ENCODE results near the gene SMARCA4.

SMARCA4 gene

DNA sequence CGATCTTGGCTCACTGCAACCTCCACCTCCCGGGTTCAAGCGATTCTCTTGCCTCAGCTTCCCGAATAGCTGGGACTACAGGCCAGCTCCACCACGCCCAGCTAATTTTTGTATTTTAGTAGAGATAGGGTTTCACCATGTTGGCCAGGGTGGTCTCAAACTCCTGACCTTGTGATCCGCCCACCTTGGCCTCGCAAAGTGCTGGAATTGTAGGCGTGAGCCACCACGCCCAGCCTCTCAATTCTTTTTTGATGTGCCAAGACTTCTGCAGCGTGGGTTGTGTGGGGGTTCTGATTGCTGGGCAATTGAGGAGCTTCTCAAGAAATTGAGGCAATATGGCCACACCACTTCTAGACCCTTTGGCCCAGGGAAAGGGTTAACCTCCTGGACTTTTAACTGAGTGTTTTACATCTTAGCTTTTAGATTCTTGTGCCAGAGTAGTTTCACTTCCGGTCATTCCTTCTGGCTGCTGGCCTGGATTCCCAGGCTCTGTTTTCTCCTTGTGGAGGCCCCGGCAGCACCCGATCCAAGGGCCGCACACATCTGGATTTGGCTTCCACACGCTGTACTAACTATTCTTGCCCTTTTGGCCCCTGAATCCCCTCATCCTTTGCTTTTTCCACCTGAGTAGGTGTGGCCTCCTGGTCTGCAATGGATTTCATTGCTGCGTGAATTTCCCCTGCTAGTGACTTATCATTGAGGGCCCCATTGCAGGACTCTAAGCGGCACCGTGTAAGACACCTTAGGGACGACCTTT, 14.7 kb downstream of the SMARCA4 start:
- DNase-seq (ENCODE audit: low spot score): no peak
- H3K36me3 ChIP-seq (replicated peaks in 1 of 2; ENCODE audit: control insufficient read depth in 2 of 2, insufficient read depth in 2 of 2, low read length in 2 of 2): peaks cover 11 to 66% of the 10 kb centered on the region in 2 donors
- no peak overlapping the region for H2BK120ac ChIP-seq (ENCODE audit: low read depth, low read length)
- no peak overlapping the region for H3K4ac ChIP-seq (ENCODE audit: low read length)
- peaks cover 8% of the 10 kb centered on the region for H3K79me1 ChIP-seq (ENCODE audit: low read depth, low read length)
- no peak overlapping the region for H2BK5ac ChIP-seq (ENCODE audit: low read length)
- peaks cover 2 to 23% of the 10 kb centered on the region in 2 donors for H3K9me3 ChIP-seq (replicated peaks in 1 of 2; ENCODE audit: control insufficient read depth in 2 of 2, insufficient read depth in 1 of 2, low read depth in 1 of 2, low read length in 2 of 2)
- H3K4me1 ChIP-seq (ENCODE audit: control insufficient read depth in 2 of 2, insufficient read depth in 1 of 2, low read depth in 1 of 2, low read length in 2 of 2): peaks cover 0 to 2% of the 10 kb centered on the region in 2 donors
- H3K27me3 ChIP-seq (ENCODE audit: control insufficient read depth in 3 of 3, insufficient read depth in 3 of 3, low read depth in 1 of 3, low read length in 3 of 3): no peaks in the 10 kb centered on the region
- H3K4me2 ChIP-seq (ENCODE audit: insufficient read depth, low read length, poor library complexity, severe bottlenecking): peak overlapping the region; percentile 3
- H3K4me3 ChIP-seq (ENCODE audit: low read length in 2 of 2): no peak overlapping the region
- H2AK5ac ChIP-seq (ENCODE audit: low read depth, low read length): no peak overlapping the region
- H3K9ac ChIP-seq (ENCODE audit: low read depth, low read length, poor library complexity): no peak overlapping the region
- no peak overlapping the region for H4K91ac ChIP-seq (ENCODE audit: low read depth, low read length, poor library complexity)
- no peak overlapping the region for H3K27ac ChIP-seq (replicated peaks; ENCODE audit: low read length)
- H4K8ac ChIP-seq (ENCODE audit: low read depth, low read length): no peak overlapping the region
- H2BK12ac ChIP-seq (ENCODE audit: low read length): no peak overlapping the region
- H2BK15ac ChIP-seq (ENCODE audit: low read length): no peak overlapping the region
- no peak overlapping the region for H3K18ac ChIP-seq (ENCODE audit: low read length)
- no peak overlapping the region for H3K14ac ChIP-seq (ENCODE audit: low read length)
- no peak overlapping the region for H2AFZ ChIP-seq (ENCODE audit: low read length)
- no CpG with 5 or more reads among the region's 19 CpGs for WGBS, 2 donors (ENCODE audit: extremely low coverage in 2 of 2, insufficient read length in 2 of 2, insufficient replicate concordance in 1 of 2)
- H3K23ac ChIP-seq (ENCODE audit: low read depth, low read length, poor library complexity): no peak overlapping the region

DNA sequence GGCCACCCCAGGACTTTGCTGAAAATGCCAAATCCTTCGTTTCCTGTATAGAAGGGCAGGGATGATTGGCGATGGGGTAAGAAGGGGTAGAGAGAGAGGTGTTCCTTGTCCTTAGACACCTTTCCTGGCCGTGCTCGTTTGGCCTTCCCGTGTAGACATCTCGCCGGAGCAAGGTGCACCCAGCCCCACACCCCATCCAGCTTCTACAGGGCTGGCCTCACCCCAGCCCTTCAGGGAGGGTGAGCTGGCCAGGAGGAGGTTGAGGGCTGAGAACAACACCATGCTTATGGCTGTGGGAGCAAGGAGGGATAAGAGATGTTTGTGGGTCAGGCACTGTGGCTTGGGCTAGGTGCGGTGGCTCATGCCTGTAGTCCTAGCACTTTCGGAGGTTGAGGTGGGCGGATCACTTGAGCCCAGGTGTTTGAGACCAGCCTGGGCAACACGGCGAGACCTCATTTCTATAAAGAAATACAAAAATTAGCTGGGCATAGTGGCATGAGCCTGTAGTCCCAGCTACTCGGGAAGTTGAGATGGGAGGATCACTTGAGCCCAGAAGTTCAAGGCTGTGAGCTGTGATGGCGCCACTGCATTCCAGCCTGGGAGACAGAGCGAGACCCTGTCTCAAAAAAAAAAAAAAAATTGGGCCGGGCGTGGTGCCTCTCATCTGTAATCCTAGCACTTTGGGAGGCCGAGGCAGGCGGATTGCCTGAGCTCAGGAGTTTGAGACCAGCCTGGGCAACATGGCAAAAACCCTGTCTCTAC, 15.5 kb downstream of the SMARCA4 start:
- no peak overlapping the region for H3K23ac ChIP-seq (ENCODE audit: low read depth, low read length, poor library complexity)
- H2BK15ac ChIP-seq (ENCODE audit: low read length): no peak overlapping the region
- no peak overlapping the region for H2AK5ac ChIP-seq (ENCODE audit: low read depth, low read length)
- WGBS, 2 donors (ENCODE audit: extremely low coverage in 2 of 2, insufficient read length in 2 of 2, insufficient replicate concordance in 1 of 2): no CpG with 5 or more reads among the region's 19 CpGs
- peak overlapping the region; percentile 24 for H3K9ac ChIP-seq (ENCODE audit: low read depth, low read length, poor library complexity)
- no peak overlapping the region for H2AFZ ChIP-seq (ENCODE audit: low read length)
- DNase-seq (ENCODE audit: low spot score): no peak
- H3K4me3 ChIP-seq (ENCODE audit: low read length in 2 of 2): no peak overlapping the region
- no peak overlapping the region for H3K4ac ChIP-seq (ENCODE audit: low read length)
- peaks cover 15 to 71% of the 10 kb centered on the region in 2 donors for H3K36me3 ChIP-seq (replicated peaks in 1 of 2; ENCODE audit: control insufficient read depth in 2 of 2, insufficient read depth in 2 of 2, low read length in 2 of 2)
- no peak overlapping the region for H2BK12ac ChIP-seq (ENCODE audit: low read length)
- H4K91ac ChIP-seq (ENCODE audit: low read depth, low read length, poor library complexity): no peak overlapping the region
- no peak overlapping the region for H4K8ac ChIP-seq (ENCODE audit: low read depth, low read length)
- no peak overlapping the region for H3K27ac ChIP-seq (replicated peaks; ENCODE audit: low read length)
- H3K79me1 ChIP-seq (ENCODE audit: low read depth, low read length): peaks cover 13% of the 10 kb centered on the region
- H2BK120ac ChIP-seq (ENCODE audit: low read depth, low read length): no peak overlapping the region
- peaks cover 0 to 2% of the 10 kb centered on the region in 2 donors for H3K4me1 ChIP-seq (ENCODE audit: control insufficient read depth in 2 of 2, insufficient read depth in 1 of 2, low read depth in 1 of 2, low read length in 2 of 2)
- no peak overlapping the region for H2BK5ac ChIP-seq (ENCODE audit: low read length)
- H3K4me2 ChIP-seq (ENCODE audit: insufficient read depth, low read length, poor library complexity, severe bottlenecking): no peak overlapping the region
- H3K14ac ChIP-seq (ENCODE audit: low read length): peak overlapping the region; percentile 91
- H3K18ac ChIP-seq (ENCODE audit: low read length): no peak overlapping the region
- peaks cover 2 to 23% of the 10 kb centered on the region in 2 donors for H3K9me3 ChIP-seq (replicated peaks in 1 of 2; ENCODE audit: control insufficient read depth in 2 of 2, insufficient read depth in 1 of 2, low read depth in 1 of 2, low read length in 2 of 2)
- no peaks in the 10 kb centered on the region for H3K27me3 ChIP-seq (ENCODE audit: control insufficient read depth in 3 of 3, insufficient read depth in 3 of 3, low read depth in 1 of 3, low read length in 3 of 3)

DNA sequence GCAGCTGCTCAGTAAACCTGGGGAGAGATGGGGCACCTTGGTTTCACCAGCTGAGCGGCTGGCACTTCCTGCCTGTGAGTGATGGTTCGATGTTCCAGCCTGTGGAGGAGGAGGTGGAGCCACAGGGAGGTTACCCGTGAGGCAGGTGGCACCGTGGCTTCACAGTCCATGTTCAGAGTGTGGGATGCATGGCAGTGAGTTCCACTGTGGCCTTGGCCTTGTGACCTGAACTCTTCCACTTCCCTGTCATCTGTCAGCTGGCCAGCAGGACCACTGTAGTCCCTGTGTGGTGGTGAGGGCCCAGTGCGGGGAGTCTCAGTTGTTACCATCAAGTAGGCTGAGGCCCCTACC, 16.9 kb downstream of the SMARCA4 start:
- Histone ChIP-seq H3K18ac (ENCODE audit: low read length) (no peak overlapping the region), H3K4me3 (ENCODE audit: low read length in 2 of 2) (peak overlapping the region in 1 of 2 donors; percentile 13), H3K9ac (ENCODE audit: low read depth, low read length, poor library complexity) (no peak overlapping the region), H2BK12ac (ENCODE audit: low read length) (no peak overlapping the region), H3K23ac (ENCODE audit: low read depth, low read length, poor library complexity) (no peak overlapping the region), H3K79me1 (ENCODE audit: low read depth, low read length) (peaks cover 16% of the 10 kb centered on the region), H2BK15ac (ENCODE audit: low read length) (no peak overlapping the region), H3K27me3 (ENCODE audit: control insufficient read depth in 3 of 3, insufficient read depth in 3 of 3, low read depth in 1 of 3, low read length in 3 of 3) (no peaks in the 10 kb centered on the region), H3K36me3 (replicated peaks in 1 of 2; ENCODE audit: control insufficient read depth in 2 of 2, insufficient read depth in 2 of 2, low read length in 2 of 2) (peaks cover 15 to 72% of the 10 kb centered on the region in 2 donors), H3K4me2 (ENCODE audit: insufficient read depth, low read length, poor library complexity, severe bottlenecking) (no peak overlapping the region), H2BK120ac (ENCODE audit: low read depth, low read length) (no peak overlapping the region), H2BK5ac (ENCODE audit: low read length) (no peak overlapping the region), H4K91ac (ENCODE audit: low read depth, low read length, poor library complexity) (no peak overlapping the region), H2AK5ac (ENCODE audit: low read depth, low read length) (no peak overlapping the region), H3K4me1 (ENCODE audit: control insufficient read depth in 2 of 2, insufficient read depth in 1 of 2, low read depth in 1 of 2, low read length in 2 of 2) (peaks cover 0 to 2% of the 10 kb centered on the region in 2 donors), H2AFZ (ENCODE audit: low read length) (no peak overlapping the region), H3K27ac (replicated peaks; ENCODE audit: low read length) (no peak overlapping the region), H4K8ac (ENCODE audit: low read depth, low read length) (no peak overlapping the region), H3K4ac (ENCODE audit: low read length) (no peak overlapping the region), H3K14ac (ENCODE audit: low read length) (no peak overlapping the region), H3K9me3 (replicated peaks in 1 of 2; ENCODE audit: control insufficient read depth in 2 of 2, insufficient read depth in 1 of 2, low read depth in 1 of 2, low read length in 2 of 2) (peaks cover 2 to 18% of the 10 kb centered on the region in 2 donors)
- no CpG with 5 or more reads among the region's 5 CpGs for WGBS, 2 donors (ENCODE audit: extremely low coverage in 2 of 2, insufficient read length in 2 of 2, insufficient replicate concordance in 1 of 2)
- DNase-seq (ENCODE audit: low spot score): no peak

DNA sequence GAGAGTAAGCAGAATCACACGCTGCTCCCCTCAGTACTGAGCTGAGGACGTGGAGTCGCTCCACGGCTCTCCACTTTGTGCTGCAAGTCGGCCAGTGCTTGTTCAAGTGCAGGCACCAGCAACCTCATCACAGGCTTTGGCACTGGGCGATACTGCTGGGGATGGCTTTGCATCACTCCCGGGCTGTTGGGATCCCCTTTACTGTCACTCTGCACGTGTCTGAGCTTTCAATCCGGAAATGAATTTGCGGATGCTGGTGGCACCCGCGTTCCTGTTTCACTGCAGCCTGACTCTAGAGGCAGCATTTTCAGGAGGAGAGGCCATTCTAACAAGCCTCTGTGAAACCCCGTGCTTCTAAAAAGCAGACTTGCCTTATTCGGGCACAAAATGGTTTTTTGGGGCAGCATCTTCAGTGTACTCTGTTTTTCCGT, 19.1 kb downstream of the SMARCA4 start:
- Histone ChIP-seq H3K79me1 (ENCODE audit: low read depth, low read length) (peaks cover 21% of the 10 kb centered on the region), H3K4me2 (ENCODE audit: insufficient read depth, low read length, poor library complexity, severe bottlenecking) (no peak overlapping the region), H2BK15ac (ENCODE audit: low read length) (no peak overlapping the region), H3K4me1 (ENCODE audit: control insufficient read depth in 2 of 2, insufficient read depth in 1 of 2, low read depth in 1 of 2, low read length in 2 of 2) (peaks cover 0 to 2% of the 10 kb centered on the region in 2 donors), H3K18ac (ENCODE audit: low read length) (no peak overlapping the region), H2AFZ (ENCODE audit: low read length) (no peak overlapping the region), H4K91ac (ENCODE audit: low read depth, low read length, poor library complexity) (no peak overlapping the region), H2BK120ac (ENCODE audit: low read depth, low read length) (no peak overlapping the region), H3K14ac (ENCODE audit: low read length) (no peak overlapping the region), H3K27ac (replicated peaks; ENCODE audit: low read length) (no peak overlapping the region), H3K4ac (ENCODE audit: low read length) (no peak overlapping the region), H3K9ac (ENCODE audit: low read depth, low read length, poor library complexity) (peak overlapping the region; percentile 46), H4K8ac (ENCODE audit: low read depth, low read length) (no peak overlapping the region), H3K9me3 (replicated peaks in 1 of 2; ENCODE audit: control insufficient read depth in 2 of 2, insufficient read depth in 1 of 2, low read depth in 1 of 2, low read length in 2 of 2) (peaks cover 0 to 15% of the 10 kb centered on the region in 2 donors), H3K36me3 (replicated peaks in 1 of 2; ENCODE audit: control insufficient read depth in 2 of 2, insufficient read depth in 2 of 2, low read length in 2 of 2) (peaks cover 25 to 82% of the 10 kb centered on the region in 2 donors), H2AK5ac (ENCODE audit: low read depth, low read length) (no peak overlapping the region), H2BK12ac (ENCODE audit: low read length) (no peak overlapping the region), H3K4me3 (ENCODE audit: low read length in 2 of 2) (no peak overlapping the region), H2BK5ac (ENCODE audit: low read length) (no peak overlapping the region), H3K23ac (ENCODE audit: low read depth, low read length, poor library complexity) (no peak overlapping the region), H3K27me3 (ENCODE audit: control insufficient read depth in 3 of 3, insufficient read depth in 3 of 3, low read depth in 1 of 3, low read length in 3 of 3) (no peaks in the 10 kb centered on the region)
- WGBS, 2 donors (ENCODE audit: extremely low coverage in 2 of 2, insufficient read length in 2 of 2, insufficient replicate concordance in 1 of 2): no CpG with 5 or more reads among the region's 15 CpGs
- no peak for DNase-seq (ENCODE audit: low spot score)

Measured in neuronal stem cell (in vitro differentiated cells).